K562 (cell line): ENCODE measurements around the gene DNASE1L1. TPM values are rescaled to one million over a fixed set of nuclear protein-coding genes. Genes with fewer than 3 reads are reported as not detected.

Experiments used
- CBX1 ChIP-seq: sonication (generic); IDR thresholded peaks from 2 replicates; pipeline ENCODE4 v1.6.1; 2016; ENCODE audit warnings: antibody characterized with exemption, low read depth, mild to moderate bottlenecking
- CHD1 ChIP-seq: fragments of 200-600 bp; sonication (generic); IDR thresholded peaks from one replicate; pipeline ENCODE4 v1.6.1; 2012; ENCODE audit warnings: mild to moderate bottlenecking, moderate library complexity, low read length, inconsistent platforms
- HNRNPH1 ChIP-seq: fragments of 200-400 bp; formaldehyde crosslinking; optimal IDR thresholded peaks from 2 replicates; pipeline ENCODE3; 2017; ENCODE audit warnings: low read depth, mild to moderate bottlenecking, low read length, moderate library complexity
- KDM4B ChIP-seq, 2 experiments: fragments of 450-650 bp in 1 of 2; sonication (generic) in 1 of 2; IDR thresholded peaks; 2 replicates each; pipeline ENCODE4 v1.6.1; 2016 to 2017; ENCODE audit warnings: borderline replicate concordance in 2 of 2, antibody characterized with exemption in 1 of 2, low read depth in 1 of 2, mild to moderate bottlenecking in 1 of 2
- MAFG ChIP-seq: fragments of 450-650 bp; conservative IDR thresholded peaks from 2 replicates; pipeline ENCODE4 v1.6.1; 2016; ENCODE audit warnings: missing genetic modification characterization, missing compliant biosample characterization
- POLR2A ChIP-seq: fragments of 450-650 bp; conservative IDR thresholded peaks from 2 replicates; pipeline ENCODE4 v1.6.1; 2016
- SUPT5H ChIP-seq: fragments of 450-650 bp; IDR thresholded peaks from 2 replicates; pipeline ENCODE4 v1.6.1; 2016
- TAF1 ChIP-seq: IDR thresholded peaks from 2 replicates; pipeline ENCODE4 v1.6.1; 2011; ENCODE audit warnings: mild to moderate bottlenecking, low read length, moderate library complexity; ENCODE audit not compliant: insufficient read depth, control insufficient read depth, severe bottlenecking; ENCODE audit errors: extremely low read depth
- XRCC5 ChIP-seq: fragments of 200-400 bp; formaldehyde crosslinking; IDR thresholded peaks from 2 replicates; pipeline ENCODE4 v1.6.1; 2017; ENCODE audit warnings: low read depth, mild to moderate bottlenecking, low read length
- polyA plus RNA-seq, 8 experiments: library from polyadenylated mRNA; depleted of rRNA in 4 of 8; stranded (reverse) in 5 of 8; unstranded in 3 of 8; fragments of >200 nt; fragmentation: Nextera tagmentation in 2 of 8; fragmentation: Illumina TruSeq in 1 of 8; extraction: Ambion mirVana in 2 of 8; extraction: Trizol in 1 of 8; gene quantifications; 2 replicates each; pipeline versions ENCODE4 v1.2.1 to v1.2.3, GENCODE V29; 2011 to 2014; ENCODE audit warnings: inconsistent platforms in 1 of 8, missing spikeins in 1 of 8
- total RNA-seq, 7 experiments: library from RNA; depleted of rRNA in 6 of 7; stranded (reverse); fragments of >200 nt in 6 of 7; fragmentation: Illumina TruSeq in 2 of 7; extraction: Trizol in 2 of 7; gene quantifications; 2 replicates each; pipeline versions ENCODE4 v1.2.1 to v1.2.3, GENCODE V29; 2011 to 2021; ENCODE audit warnings: low replicate concordance in 1 of 7
- TF ChIP-seq, protein P1 (sequence below), 2 experiments: fragments of 450-650 bp in 1 of 2; sonication (generic) in 1 of 2; formaldehyde crosslinking in 1 of 2; IDR thresholded peaks; 2 replicates each; pipeline versions ENCODE4 v1.7.1 to v1.9.0; 2016 to 2022; ENCODE audit warnings: inconsistent platforms in 1 of 2, mild to moderate bottlenecking in 1 of 2, missing genetic modification reagents in 1 of 2
- TF ChIP-seq, protein P2 (sequence below): sonication (generic); formaldehyde crosslinking; IDR thresholded peaks from 2 replicates; pipeline ENCODE4 v1.8.0; 2022; ENCODE audit warnings: missing genetic modification reagents, mild to moderate bottlenecking, borderline replicate concordance

DNASE1L1 gene
- total and polyA plus RNA-seq, 9 of the 15 experiments (the other 6 are each of a cell fraction or from before 2014, with no cell fraction given), result 0.73 to 12.6 (median 7.9) TPM

DNA sequence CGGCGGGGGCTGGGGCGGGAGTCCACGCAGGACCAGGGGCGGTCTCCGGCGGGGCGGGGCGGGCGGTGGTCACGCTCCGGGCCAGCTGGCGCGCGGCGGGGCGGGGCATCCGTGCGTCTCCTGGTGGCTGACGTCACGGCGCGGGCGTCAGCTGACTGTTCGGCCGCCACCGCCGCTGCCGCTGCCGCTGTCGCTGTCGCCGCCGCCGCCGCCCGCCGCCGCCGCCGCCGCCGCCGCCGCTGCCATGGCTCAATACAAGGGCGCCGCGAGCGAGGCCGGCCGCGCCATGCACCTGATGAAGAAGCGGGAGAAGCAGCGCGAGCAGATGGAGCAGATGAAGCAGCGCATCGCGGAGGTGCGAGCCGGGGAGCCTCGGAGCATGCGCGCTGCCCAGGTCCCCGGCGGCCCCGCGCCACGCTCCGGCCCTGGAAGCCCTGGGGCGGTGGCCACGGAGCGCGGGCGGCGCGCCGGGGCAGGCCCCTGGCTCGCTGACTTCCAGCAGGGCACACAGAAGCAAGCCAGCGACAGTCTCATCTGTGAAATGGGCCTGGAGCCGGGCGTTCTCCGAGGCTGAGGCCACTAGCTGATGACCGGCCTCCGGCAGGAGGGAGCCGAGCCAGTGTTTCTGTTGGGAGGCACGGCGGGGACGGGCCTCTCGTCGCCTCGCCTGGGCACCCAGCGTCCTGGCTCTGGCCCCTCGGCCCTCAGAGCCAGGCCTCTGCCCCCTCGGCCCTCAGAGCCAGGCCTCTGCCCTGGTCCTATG, 35.1 kb upstream of the DNASE1L1 start, which contains the start of gene FAM50A (continued):
- TF ChIP-seq, protein P1, sequence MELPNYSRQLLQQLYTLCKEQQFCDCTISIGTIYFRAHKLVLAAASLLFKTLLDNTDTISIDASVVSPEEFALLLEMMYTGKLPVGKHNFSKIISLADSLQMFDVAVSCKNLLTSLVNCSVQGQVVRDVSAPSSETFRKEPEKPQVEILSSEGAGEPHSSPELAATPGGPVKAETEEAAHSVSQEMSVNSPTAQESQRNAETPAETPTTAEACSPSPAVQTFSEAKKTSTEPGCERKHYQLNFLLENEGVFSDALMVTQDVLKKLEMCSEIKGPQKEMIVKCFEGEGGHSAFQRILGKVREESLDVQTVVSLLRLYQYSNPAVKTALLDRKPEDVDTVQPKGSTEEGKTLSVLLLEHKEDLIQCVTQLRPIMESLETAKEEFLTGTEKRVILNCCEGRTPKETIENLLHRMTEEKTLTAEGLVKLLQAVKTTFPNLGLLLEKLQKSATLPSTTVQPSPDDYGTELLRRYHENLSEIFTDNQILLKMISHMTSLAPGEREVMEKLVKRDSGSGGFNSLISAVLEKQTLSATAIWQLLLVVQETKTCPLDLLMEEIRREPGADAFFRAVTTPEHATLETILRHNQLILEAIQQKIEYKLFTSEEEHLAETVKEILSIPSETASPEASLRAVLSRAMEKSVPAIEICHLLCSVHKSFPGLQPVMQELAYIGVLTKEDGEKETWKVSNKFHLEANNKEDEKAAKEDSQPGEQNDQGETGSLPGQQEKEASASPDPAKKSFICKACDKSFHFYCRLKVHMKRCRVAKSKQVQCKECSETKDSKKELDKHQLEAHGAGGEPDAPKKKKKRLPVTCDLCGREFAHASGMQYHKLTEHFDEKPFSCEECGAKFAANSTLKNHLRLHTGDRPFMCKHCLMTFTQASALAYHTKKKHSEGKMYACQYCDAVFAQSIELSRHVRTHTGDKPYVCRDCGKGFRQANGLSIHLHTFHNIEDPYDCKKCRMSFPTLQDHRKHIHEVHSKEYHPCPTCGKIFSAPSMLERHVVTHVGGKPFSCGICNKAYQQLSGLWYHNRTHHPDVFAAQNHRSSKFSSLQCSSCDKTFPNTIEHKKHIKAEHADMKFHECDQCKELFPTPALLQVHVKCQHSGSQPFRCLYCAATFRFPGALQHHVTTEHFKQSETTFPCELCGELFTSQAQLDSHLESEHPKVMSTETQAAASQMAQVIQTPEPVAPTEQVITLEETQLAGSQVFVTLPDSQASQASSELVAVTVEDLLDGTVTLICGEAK (IDR thresholded peaks at IDR 0.05), result no peak
- TF ChIP-seq, protein P1 (CRISPR knock-in tag; IDR thresholded peaks at IDR 0.05), result no peak
- TF ChIP-seq XRCC5 (no peak), KDM4B (IDR thresholded peaks at IDR 0.05; ENCODE audit: borderline replicate concordance in 2 of 2, low read depth in 1 of 2) (no peak), TAF1 (no peak), POLR2A (no peak), CHD1 (no peak), CBX1 (no peak), MAFG (tag) (no peak), HNRNPH1 (no peak), SUPT5H (no peak)
- TF ChIP-seq, protein P2, sequence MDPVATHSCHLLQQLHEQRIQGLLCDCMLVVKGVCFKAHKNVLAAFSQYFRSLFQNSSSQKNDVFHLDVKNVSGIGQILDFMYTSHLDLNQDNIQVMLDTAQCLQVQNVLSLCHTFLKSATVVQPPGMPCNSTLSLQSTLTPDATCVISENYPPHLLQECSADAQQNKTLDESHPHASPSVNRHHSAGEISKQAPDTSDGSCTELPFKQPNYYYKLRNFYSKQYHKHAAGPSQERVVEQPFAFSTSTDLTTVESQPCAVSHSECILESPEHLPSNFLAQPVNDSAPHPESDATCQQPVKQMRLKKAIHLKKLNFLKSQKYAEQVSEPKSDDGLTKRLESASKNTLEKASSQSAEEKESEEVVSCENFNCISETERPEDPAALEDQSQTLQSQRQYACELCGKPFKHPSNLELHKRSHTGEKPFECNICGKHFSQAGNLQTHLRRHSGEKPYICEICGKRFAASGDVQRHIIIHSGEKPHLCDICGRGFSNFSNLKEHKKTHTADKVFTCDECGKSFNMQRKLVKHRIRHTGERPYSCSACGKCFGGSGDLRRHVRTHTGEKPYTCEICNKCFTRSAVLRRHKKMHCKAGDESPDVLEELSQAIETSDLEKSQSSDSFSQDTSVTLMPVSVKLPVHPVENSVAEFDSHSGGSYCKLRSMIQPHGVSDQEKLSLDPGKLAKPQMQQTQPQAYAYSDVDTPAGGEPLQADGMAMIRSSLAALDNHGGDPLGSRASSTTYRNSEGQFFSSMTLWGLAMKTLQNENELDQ (CRISPR knock-in tag), result no peak
